Natural killer cell treated with Interleukin-12 subunit alpha and Interleukin-12 subunit beta and Interleukin-15 and Interleukin-18, amount 100 ng/mL, for 72 hours (primary cell): ENCODE results near the gene POLR3A. TPM values are rescaled to one million over a fixed set of nuclear protein-coding genes. Genes with fewer than 3 reads are reported as not detected.

Experiments
- ATAC-seq, 2 donors: fragments of 150-1000 bp; cut with Tn5 transposase in 1 of 2; sonication (Bioruptor Pico), chemical (Tn5 transposase) in 1 of 2; 2 replicates each; pipeline ENCODE4 v1.10.0; 2021
- DNase-seq: peaks from one replicate; pipeline ENCODE4 v3.0.0; 2022; ENCODE audit warnings: low spot score
- H3K27ac Mint-ChIP-seq, 2 donors: 1 replicate in 1 of 2; 2 replicates in 1 of 2; pipeline ENCODE4 v1.8.0; 2022; ENCODE audit warnings: mixed read lengths in 2 of 2, mild to moderate bottlenecking in 1 of 2, moderate library complexity in 1 of 2
- H3K27me3 Mint-ChIP-seq, 2 donors: 1 replicate in 1 of 2; 2 replicates in 1 of 2; pipeline ENCODE4 v1.8.0; 2022; ENCODE audit warnings: mixed read lengths in 2 of 2
- H3K36me3 Mint-ChIP-seq: one replicate; pipeline ENCODE4 v1.8.0; 2022; ENCODE audit warnings: mixed read lengths
- H3K4me1 Mint-ChIP-seq, 2 donors: 1 replicate in 1 of 2; 2 replicates in 1 of 2; pipeline ENCODE4 v1.8.0; 2022; ENCODE audit warnings: low read depth in 2 of 2, mixed read lengths in 2 of 2, mild to moderate bottlenecking in 1 of 2
- H3K4me3 Mint-ChIP-seq: one replicate; pipeline ENCODE4 v1.8.0; 2022; ENCODE audit warnings: mixed read lengths
- H3K9me3 Mint-ChIP-seq: 2 replicates; pipeline ENCODE4 v1.8.0; 2022; ENCODE audit warnings: mixed read lengths
- total RNA-seq, 2 donors: library from RNA; stranded (reverse); gene quantifications; one replicate each; pipeline ENCODE4 v1.2.3, GENCODE V29; 2022

POLR3A gene
- total RNA-seq, 2 donors from 2014 or later = 33.7 to 45.3 TPM

DNA sequence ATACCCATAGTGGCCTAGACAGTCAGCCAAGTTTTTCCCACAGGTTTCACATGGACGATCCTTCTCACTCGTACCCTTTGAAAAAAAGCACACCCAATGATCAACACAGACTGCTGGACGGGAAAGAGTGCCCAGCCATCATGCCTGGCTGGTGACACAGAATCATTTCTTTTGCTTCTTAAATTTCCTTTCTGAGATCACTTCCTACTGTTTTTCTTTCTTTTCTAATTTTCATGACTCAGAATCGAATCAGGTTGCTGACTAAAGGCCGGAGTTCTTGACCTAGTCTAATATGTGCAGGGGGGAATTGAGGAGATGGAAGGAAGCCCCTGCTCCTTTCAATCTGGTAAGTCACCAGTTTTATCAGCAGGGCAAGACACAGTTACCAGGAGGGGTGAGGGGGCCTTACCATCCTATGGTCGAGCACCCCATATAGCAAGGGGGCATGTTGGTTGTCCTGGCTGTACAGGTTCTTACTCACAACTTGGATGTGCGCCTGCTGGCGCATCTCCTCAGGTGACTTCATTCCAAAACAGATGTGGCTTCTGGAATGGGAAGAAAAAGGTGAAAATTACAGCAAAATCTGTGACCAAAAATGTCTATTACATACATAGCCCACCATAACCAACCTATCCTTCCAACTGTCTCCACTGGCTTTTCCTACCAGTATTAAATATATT is 3.5 kb downstream of the POLR3A start:
- Mint-ChIP-seq H3K27me3 (no peaks in the 10 kb centered on the region), H3K4me1 (peaks cover 30 to 32% of the 10 kb centered on the region in 2 donors), H3K27ac (no peak overlapping the region), H3K36me3 (peaks cover 49% of the 10 kb centered on the region), H3K4me3 (no peak overlapping the region), H3K9me3 (no peaks in the 10 kb centered on the region)
- DNase-seq = no peak
- ATAC-seq = no peak

GRCh38 chr10:78023741-78024140 is 5.6 kb downstream of the POLR3A start:
- ATAC-seq = no peak
- H3K4me1 Mint-ChIP-seq = peaks cover 20 to 22% of the 10 kb centered on the region in 2 donors
- no peak overlapping the region for H3K4me3 Mint-ChIP-seq
- H3K9me3 Mint-ChIP-seq = no peaks in the 10 kb centered on the region
- no peak for DNase-seq
- no peaks in the 10 kb centered on the region for H3K27me3 Mint-ChIP-seq
- H3K27ac Mint-ChIP-seq = no peak overlapping the region
- peaks cover 53% of the 10 kb centered on the region for H3K36me3 Mint-ChIP-seq

DNA sequence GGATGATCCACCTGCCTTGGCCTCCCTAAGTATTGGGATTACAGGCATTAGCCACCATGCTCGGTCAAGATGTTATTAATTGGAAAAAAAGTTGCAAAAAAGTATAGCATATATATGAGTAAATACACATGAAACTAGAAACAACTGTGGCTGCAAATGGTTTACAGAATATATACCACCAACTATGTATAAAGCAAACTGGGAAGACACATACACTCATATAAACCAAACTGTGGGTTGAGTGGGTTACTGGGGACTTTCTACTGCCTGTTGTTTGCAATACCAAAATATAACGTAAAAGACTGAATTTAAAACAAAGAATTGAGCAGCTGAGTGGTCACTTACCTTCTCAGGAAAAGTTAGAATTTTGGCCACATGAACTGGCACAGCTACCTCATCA is 8.1 kb downstream of the POLR3A start:
- H3K36me3 Mint-ChIP-seq = peaks cover 53% of the 10 kb centered on the region
- no peaks in the 10 kb centered on the region for H3K27me3 Mint-ChIP-seq

DNA sequence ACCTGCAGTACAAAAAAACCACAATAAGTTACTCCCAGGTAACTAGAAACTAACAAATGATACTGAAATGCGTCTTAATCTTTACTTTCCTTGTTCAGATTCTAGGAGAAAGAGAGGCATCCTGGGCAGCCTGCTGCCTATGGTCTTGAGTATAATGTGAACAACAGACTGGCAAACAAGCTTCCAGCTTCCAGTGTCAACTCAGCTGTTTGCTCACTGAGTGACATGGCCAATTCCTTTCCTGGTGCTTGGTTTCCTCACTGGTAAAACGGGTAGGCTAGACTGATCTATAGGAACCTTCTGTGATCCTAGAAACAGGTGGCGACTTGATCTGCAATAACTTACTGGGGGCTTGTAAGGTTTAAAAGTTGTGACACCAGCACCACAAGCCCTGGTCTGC is 10.1 kb downstream of the POLR3A start:
- no peak overlapping the region for H3K27ac Mint-ChIP-seq
- H3K27me3 Mint-ChIP-seq = no peaks in the 10 kb centered on the region
- DNase-seq (no peak), ATAC-seq (no peak)
- H3K4me3 Mint-ChIP-seq = no peak overlapping the region
- H3K4me1 Mint-ChIP-seq = no peaks in the 10 kb centered on the region
- peaks cover 39% of the 10 kb centered on the region for H3K36me3 Mint-ChIP-seq
- H3K9me3 Mint-ChIP-seq = no peaks in the 10 kb centered on the region

More for the DNA sequence above, 8.1 kb downstream of the POLR3A start:
- Mint-ChIP-seq H3K4me1 (peaks cover under 1 to 3% of the 10 kb centered on the region in 2 donors), H3K27ac (no peak overlapping the region), H3K4me3 (no peak overlapping the region), H3K9me3 (no peaks in the 10 kb centered on the region)
- no peak for DNase-seq
- no peak for ATAC-seq

DNA sequence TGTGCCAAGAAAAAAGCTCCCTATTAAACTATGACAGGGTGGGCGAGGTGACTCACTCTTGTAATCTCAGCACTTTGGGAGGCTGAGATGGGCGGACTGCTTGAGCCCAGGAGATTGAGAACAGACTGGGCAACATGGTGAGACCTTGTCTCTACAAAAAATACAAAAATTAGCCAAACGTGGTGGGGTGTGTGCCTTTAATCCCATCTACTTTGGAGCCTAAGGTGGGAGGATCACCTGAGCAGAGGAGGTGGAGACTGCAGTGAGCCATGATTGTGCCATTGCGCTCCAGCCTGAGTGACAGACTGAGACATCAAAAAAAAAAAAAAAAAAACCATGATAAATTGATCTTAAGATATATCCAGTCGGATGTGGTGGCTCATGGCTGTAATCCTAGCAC is 11.5 kb downstream of the POLR3A start:
- Mint-ChIP-seq H3K27ac (no peak overlapping the region), H3K9me3 (no peaks in the 10 kb centered on the region), H3K4me1 (no peaks in the 10 kb centered on the region), H3K4me3 (no peak overlapping the region), H3K27me3 (no peaks in the 10 kb centered on the region), H3K36me3 (peaks cover 42% of the 10 kb centered on the region)
- ATAC-seq = no peak
- no peak for DNase-seq

DNA sequence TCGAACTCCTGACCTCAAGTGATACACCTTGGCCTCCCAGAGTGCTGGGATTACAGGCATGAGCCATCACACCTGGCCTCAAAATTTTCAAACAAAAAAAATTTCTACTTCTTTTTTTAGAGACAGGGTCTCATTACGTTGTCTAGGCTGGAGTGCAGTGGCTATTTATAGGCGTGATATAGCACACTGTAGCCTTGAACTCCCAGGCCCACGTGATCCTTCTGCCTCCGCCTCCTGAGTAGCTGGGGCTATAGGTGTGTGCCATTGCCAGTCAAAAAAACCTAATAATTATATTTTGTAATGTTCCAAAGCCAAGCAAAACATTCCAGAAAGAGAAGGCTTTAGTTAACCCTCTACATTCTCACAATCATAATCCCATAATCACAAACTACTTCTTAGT is 13.8 kb downstream of the POLR3A start:
- no peaks in the 10 kb centered on the region for H3K4me1 Mint-ChIP-seq
- H3K27me3 Mint-ChIP-seq = no peaks in the 10 kb centered on the region
- H3K4me3 Mint-ChIP-seq = no peak overlapping the region
- H3K36me3 Mint-ChIP-seq = peaks cover 23% of the 10 kb centered on the region
- H3K9me3 Mint-ChIP-seq = no peaks in the 10 kb centered on the region
- ATAC-seq (no peak), DNase-seq (no peak)
- no peak overlapping the region for H3K27ac Mint-ChIP-seq

DNA sequence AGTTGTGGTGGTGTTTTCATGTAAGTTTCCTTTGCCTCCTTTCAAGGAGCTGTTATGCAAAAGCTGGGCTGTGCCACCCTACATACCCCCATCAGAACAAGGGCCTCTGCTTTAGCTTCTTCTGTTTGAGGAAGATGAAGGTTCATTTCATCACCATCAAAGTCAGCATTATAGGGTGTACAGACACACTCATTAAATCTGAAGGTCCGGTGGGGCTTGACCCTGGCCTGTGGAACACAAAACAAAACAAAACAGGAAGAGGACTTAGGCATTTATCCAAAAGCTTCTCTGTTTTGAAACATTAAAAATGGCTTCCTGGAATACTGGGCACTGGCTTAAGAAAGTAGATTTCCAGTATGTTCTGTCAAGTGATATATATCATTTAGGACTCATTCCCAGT is 15.8 kb downstream of the POLR3A start:
- no peak for ATAC-seq
- H3K27ac Mint-ChIP-seq = no peak overlapping the region

GRCh38 chr10:78011065-78011464 is 18.2 kb downstream of the POLR3A start:
- peaks cover 0 to 2% of the 10 kb centered on the region in 2 donors for H3K4me1 Mint-ChIP-seq
- H3K27me3 Mint-ChIP-seq = no peaks in the 10 kb centered on the region
- H3K4me3 Mint-ChIP-seq = no peak overlapping the region
- no peaks in the 10 kb centered on the region for H3K9me3 Mint-ChIP-seq
- ATAC-seq (no peak), DNase-seq (no peak)
- peaks cover 30% of the 10 kb centered on the region for H3K36me3 Mint-ChIP-seq
- H3K27ac Mint-ChIP-seq = no peak overlapping the region

More for the DNA sequence above, 15.8 kb downstream of the POLR3A start:
- H3K4me1 Mint-ChIP-seq = peaks cover 0 to 2% of the 10 kb centered on the region in 2 donors
- no peaks in the 10 kb centered on the region for H3K27me3 Mint-ChIP-seq
- H3K9me3 Mint-ChIP-seq = no peaks in the 10 kb centered on the region
- no peak for DNase-seq
- no peak overlapping the region for H3K4me3 Mint-ChIP-seq
- H3K36me3 Mint-ChIP-seq = peaks cover 26% of the 10 kb centered on the region

GRCh38 chr10:78010278-78010677 is 19.0 kb downstream of the POLR3A start:
- no peaks in the 10 kb centered on the region for H3K9me3 Mint-ChIP-seq
- DNase-seq (no peak), ATAC-seq (no peak)
- H3K27ac Mint-ChIP-seq = no peak overlapping the region
- H3K4me3 Mint-ChIP-seq = no peak overlapping the region
- H3K4me1 Mint-ChIP-seq = peaks cover 0 to 2% of the 10 kb centered on the region in 2 donors
- peaks cover 36% of the 10 kb centered on the region for H3K36me3 Mint-ChIP-seq
- no peaks in the 10 kb centered on the region for H3K27me3 Mint-ChIP-seq

GRCh38 chr10:78009662-78010061 is 19.7 kb downstream of the POLR3A start:
- no peak for ATAC-seq
- Mint-ChIP-seq H3K9me3 (no peaks in the 10 kb centered on the region), H3K27ac (peak overlapping the region in 1 of 2 donors; percentile 22), H3K4me3 (no peak overlapping the region), H3K4me1 (peaks cover 0 to 2% of the 10 kb centered on the region in 2 donors), H3K36me3 (peaks cover 36% of the 10 kb centered on the region), H3K27me3 (no peaks in the 10 kb centered on the region)
- DNase-seq = no peak

- DNase-seq (no peak), ATAC-seq (no peak)
- Mint-ChIP-seq H3K4me3 (no peak overlapping the region), H3K9me3 (no peaks in the 10 kb centered on the region), H3K36me3 (peaks cover 34% of the 10 kb centered on the region), H3K4me1 (peaks cover 0 to 2% of the 10 kb centered on the region in 2 donors), H3K27ac (no peak overlapping the region), H3K27me3 (no peaks in the 10 kb centered on the region)
These were observed 22.1 kb downstream of the POLR3A start for GRCh38 chr10:78007172-78007571.

DNA sequence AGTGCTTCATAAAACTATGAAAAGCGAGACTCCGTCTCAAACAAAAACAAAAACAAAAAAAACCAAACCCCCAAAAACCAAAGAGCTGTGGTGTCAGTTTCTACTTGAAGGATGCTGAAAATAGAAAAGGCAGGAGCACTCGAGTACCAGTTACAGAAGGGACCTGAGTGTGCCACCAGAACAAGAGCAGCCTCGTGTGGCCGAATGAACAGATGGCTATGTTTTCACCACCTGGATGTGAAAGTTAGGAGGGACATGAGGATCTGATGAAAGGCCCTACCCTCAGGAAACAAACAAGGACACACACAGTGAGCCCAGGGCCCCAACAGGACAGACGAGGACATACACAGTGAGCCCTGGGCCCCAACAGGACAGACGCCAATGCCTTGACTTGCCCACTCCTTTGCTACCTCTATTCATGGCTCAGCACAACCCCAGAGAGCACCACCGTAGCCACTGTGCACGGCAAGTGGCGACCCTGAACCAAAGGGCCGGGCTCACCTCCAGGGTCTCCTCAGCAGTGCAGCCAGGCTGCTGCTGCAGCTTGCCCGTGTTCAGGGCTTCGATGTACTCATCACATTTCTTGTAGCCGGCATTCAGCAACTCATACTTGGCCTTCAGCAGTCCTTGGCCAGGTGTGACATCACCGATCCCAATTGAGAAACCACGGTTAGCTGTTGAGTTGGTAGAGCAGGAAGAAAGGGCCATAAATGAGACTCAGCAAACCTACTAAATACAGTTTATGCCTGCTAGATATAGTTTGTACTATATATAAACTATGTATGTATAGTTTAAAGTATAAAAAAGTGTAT is 24.9 kb downstream of the POLR3A start:
- no peak overlapping the region for H3K4me3 Mint-ChIP-seq
- H3K9me3 Mint-ChIP-seq = no peaks in the 10 kb centered on the region
- H3K27ac Mint-ChIP-seq = no peak overlapping the region
- no peak for DNase-seq
- no peak for ATAC-seq
- no peaks in the 10 kb centered on the region for H3K27me3 Mint-ChIP-seq
- peaks cover 44% of the 10 kb centered on the region for H3K36me3 Mint-ChIP-seq
- H3K4me1 Mint-ChIP-seq = peaks cover 3 to 5% of the 10 kb centered on the region in 2 donors

DNA sequence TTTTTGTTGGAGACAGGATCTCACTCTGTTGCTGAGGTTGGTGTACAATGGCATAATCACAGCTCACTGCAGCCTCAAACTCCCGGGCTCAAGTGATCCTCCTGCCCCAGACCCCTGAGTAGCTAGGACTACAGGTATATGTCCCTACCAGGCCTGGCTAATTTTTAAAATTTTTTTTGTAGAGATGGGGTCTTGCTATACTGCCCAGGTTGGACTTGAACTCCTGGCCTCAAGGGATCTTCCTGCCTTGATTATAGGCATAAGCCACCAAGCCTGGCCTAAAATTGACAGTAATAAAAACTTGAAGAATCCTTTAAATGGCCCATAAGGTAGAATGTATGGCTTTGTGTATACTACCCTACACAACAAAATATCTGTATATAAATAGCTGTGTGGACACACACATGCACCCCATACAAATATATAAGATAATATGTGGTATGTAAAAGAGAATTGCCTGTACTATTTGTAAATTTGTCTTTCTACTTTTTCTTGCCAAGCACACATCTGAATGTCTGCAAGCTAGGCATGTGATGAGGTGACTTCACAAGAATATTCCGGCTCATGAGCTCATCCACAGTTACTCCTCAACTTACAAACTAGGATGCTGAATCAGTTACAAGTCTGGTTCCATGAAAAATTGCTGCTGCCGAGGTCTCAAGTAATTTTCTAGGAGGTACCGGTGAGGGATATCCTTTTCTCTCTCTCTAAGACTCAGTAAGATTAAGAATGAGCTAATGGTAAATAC is 26.6 kb downstream of the POLR3A start:
- Mint-ChIP-seq H3K27me3 (no peaks in the 10 kb centered on the region), H3K4me3 (no peak overlapping the region), H3K9me3 (no peaks in the 10 kb centered on the region), H3K36me3 (peaks cover 44% of the 10 kb centered on the region), H3K4me1 (peaks cover 3 to 5% of the 10 kb centered on the region in 2 donors), H3K27ac (no peak overlapping the region)
- no peak for DNase-seq
- ATAC-seq = no peak
